HepG2 (cell line): ENCODE measurements around the gene ZSCAN31. TPM values are rescaled to one million over a fixed set of nuclear protein-coding genes. Genes with fewer than 3 reads are reported as not detected.

Experiments
- BRCA1 ChIP-seq: sonication (generic); formaldehyde crosslinking; IDR thresholded peaks from 2 replicates; pipeline ENCODE4 v1.4.0; 2020; ENCODE audit warnings: missing genetic modification reagents
- CEBPB ChIP-seq: IDR thresholded peaks from 2 replicates; pipeline ENCODE4 v1.6.1; 2011; ENCODE audit warnings: low read depth, low read length, improper control_type of control experiment, borderline replicate concordance
- EED ChIP-seq: sonication (generic); formaldehyde crosslinking; IDR thresholded peaks from 2 replicates; pipeline ENCODE4 v1.5.0; 2020; ENCODE audit warnings: mild to moderate bottlenecking, missing genetic modification reagents
- KAT8 ChIP-seq: IDR thresholded peaks from 2 replicates; pipeline ENCODE4 v1.6.1; 2016; ENCODE audit warnings: missing genetic modification reagents, missing compliant biosample characterization
- NR1H2 ChIP-seq: sonication (generic); formaldehyde crosslinking; IDR thresholded peaks from 2 replicates; pipeline ENCODE4 v1.8.1; 2022; ENCODE audit warnings: low read depth, missing genetic modification reagents, borderline replicate concordance
- RFX1 ChIP-seq: fragments of 450-650 bp; IDR thresholded peaks from 2 replicates; pipeline ENCODE4 v1.6.1; 2017
- RXRB ChIP-seq: IDR thresholded peaks from 2 replicates; pipeline ENCODE4 v1.6.1; 2016; ENCODE audit warnings: borderline replicate concordance, missing genetic modification reagents, missing compliant biosample characterization
- SNRNP70 ChIP-seq: fragments of 200-400 bp; formaldehyde crosslinking; IDR thresholded peaks from 2 replicates; pipeline ENCODE4 v1.6.1; 2017; ENCODE audit warnings: mild to moderate bottlenecking, low read depth, low read length, moderate library complexity
- ZBTB42 ChIP-seq: sonication (generic); formaldehyde crosslinking; IDR thresholded peaks from 2 replicates; pipeline ENCODE4 v1.5.0; 2020; ENCODE audit warnings: mild to moderate bottlenecking, missing genetic modification reagents
- ZFY ChIP-seq: sonication (generic); formaldehyde crosslinking; IDR thresholded peaks from 2 replicates; pipeline ENCODE4 v1.4.0; 2020; ENCODE audit warnings: missing genetic modification reagents
- ZNF33A ChIP-seq: sonication (generic); formaldehyde crosslinking; IDR thresholded peaks from 2 replicates; pipeline ENCODE4 v1.5.1; 2020; ENCODE audit warnings: missing genetic modification reagents, mild to moderate bottlenecking, moderate library complexity, borderline replicate concordance
- ZNF468 ChIP-seq: sonication (generic); formaldehyde crosslinking; IDR thresholded peaks from 2 replicates; pipeline ENCODE4 v1.8.0; 2022; ENCODE audit warnings: mild to moderate bottlenecking, moderate library complexity, missing genetic modification reagents
- ZNF546 ChIP-seq: sonication (generic); formaldehyde crosslinking; conservative IDR thresholded peaks from 2 replicates; pipeline ENCODE4 v1.8.1; 2023; ENCODE audit warnings: mild to moderate bottlenecking, missing genetic modification reagents
- ZNF570 ChIP-seq: sonication (generic); formaldehyde crosslinking; IDR thresholded peaks from 2 replicates; pipeline ENCODE4 v1.4.0; 2020; ENCODE audit warnings: mild to moderate bottlenecking, missing genetic modification reagents, borderline replicate concordance
- ZNF678 ChIP-seq: sonication (generic); formaldehyde crosslinking; IDR thresholded peaks from 2 replicates; pipeline ENCODE4 v1.4.0; 2020; ENCODE audit warnings: mild to moderate bottlenecking, missing genetic modification reagents
- ZNF703 ChIP-seq: sonication (generic); formaldehyde crosslinking; IDR thresholded peaks from 2 replicates; pipeline ENCODE4 v1.5.1; 2020; ENCODE audit warnings: missing genetic modification reagents, mild to moderate bottlenecking, moderate library complexity, borderline replicate concordance
- ZNF761 ChIP-seq: sonication (generic); formaldehyde crosslinking; conservative IDR thresholded peaks from 2 replicates; pipeline ENCODE4 v1.4.0; 2020; ENCODE audit warnings: mild to moderate bottlenecking, missing genetic modification reagents
- polyA plus RNA-seq, 8 experiments: library from polyadenylated mRNA; depleted of rRNA in 3 of 8; stranded (reverse) in 7 of 8; unstranded in 1 of 8; fragments of >200 nt; fragmentation: Illumina TruSeq in 4 of 8; extraction: Trizol in 4 of 8; gene quantifications; 2 replicates each; pipeline versions ENCODE4 v1.2.1 to v1.2.3, GENCODE V29; 2011 to 2016; ENCODE audit warnings: low read depth in 4 of 8, missing spikeins in 1 of 8, mixed read lengths in 1 of 8; ENCODE audit not compliant: insufficient read depth in 1 of 8
- total RNA-seq, 5 experiments: library from RNA; depleted of rRNA; stranded (reverse); fragments of >200 nt; fragmentation: Illumina TruSeq; extraction: Trizol; gene quantifications; 2 replicates each; pipeline ENCODE4 v1.2.3, GENCODE V29; 2016; ENCODE audit warnings: low read depth in 1 of 5
- TF ChIP-seq, protein P1 (sequence below): sonication (generic); formaldehyde crosslinking; IDR thresholded peaks from 2 replicates; pipeline ENCODE4 v1.4.0; 2020; ENCODE audit warnings: missing genetic modification reagents, borderline replicate concordance
- TF ChIP-seq, protein P2 (sequence below): sonication (generic); formaldehyde crosslinking; IDR thresholded peaks from 2 replicates; pipeline ENCODE4 v1.4.0; 2020; ENCODE audit warnings: missing genetic modification reagents
- TF ChIP-seq, protein P3 (sequence below): sonication (generic); formaldehyde crosslinking; conservative IDR thresholded peaks from 2 replicates; pipeline ENCODE4 v1.4.0; 2020; ENCODE audit warnings: missing genetic modification reagents
- TF ChIP-seq, protein P4 (sequence below): IDR thresholded peaks from 2 replicates; pipeline ENCODE4 v1.6.1; 2016; ENCODE audit warnings: mild to moderate bottlenecking, missing biosample characterization, missing genetic modification reagents
- TF ChIP-seq, protein P5 (sequence below): sonication (generic); formaldehyde crosslinking; IDR thresholded peaks from 2 replicates; pipeline ENCODE4 v1.5.0; 2020; ENCODE audit warnings: missing genetic modification reagents, mild to moderate bottlenecking, borderline replicate concordance

Gene ZSCAN31
- total and polyA plus RNA-seq, 2 of the 13 experiments (the other 11 are each of a cell fraction or from before 2014, with no cell fraction given): 5.3 to 6.2 TPM

DNA sequence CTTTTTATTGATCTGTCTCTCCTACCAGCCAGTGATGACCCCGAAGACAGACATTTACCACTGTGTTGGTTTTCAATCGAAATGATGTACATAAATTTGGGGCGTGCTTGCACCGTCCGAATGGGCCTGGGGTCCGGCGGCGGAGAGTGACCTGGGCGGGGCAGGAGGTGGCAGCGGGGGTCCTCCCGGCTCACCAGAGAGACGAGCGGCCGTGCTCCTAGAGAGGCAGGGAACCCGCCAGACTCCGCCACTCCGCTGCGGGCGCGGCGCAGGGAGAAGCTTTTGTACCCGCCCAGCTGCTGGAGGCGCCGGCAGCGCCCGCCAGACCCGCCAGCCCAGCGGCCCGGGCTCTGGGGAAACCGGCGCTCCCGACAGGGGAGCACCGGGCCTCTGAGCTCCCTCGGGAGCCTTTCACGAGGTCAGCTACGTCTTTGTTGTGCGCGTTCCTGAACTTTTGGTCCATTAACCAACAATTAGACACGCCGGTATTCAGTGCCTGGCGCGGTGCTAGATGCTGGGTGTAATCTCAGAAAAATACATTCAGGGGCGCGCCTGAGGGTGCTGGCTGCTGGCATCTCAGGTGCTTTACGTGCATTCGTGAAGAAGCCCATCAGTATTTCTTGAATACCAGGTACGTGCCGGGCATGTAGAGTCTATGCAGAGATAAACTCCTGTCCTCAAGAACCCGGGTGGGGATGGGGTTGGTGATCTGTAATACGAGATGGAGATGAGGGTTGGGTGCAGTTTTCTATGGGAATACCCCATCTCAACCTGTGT lies 54.5 kb downstream of the ZSCAN31 start, which contains the start of gene PGBD1 (continued):
- TF ChIP-seq, protein P1, sequence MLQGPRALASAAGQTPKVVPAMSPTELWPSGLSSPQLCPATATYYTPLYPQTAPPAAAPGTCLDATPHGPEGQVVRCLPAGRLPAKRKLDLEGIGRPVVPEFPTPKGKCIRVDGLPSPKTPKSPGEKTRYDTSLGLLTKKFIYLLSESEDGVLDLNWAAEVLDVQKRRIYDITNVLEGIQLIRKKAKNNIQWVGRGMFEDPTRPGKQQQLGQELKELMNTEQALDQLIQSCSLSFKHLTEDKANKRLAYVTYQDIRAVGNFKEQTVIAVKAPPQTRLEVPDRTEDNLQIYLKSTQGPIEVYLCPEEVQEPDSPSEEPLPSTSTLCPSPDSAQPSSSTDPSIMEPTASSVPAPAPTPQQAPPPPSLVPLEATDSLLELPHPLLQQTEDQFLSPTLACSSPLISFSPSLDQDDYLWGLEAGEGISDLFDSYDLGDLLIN (CRISPR knock-in tag): no peak
- peak; percentile 65 for TF ChIP-seq ZFY (CRISPR knock-in tag)
- TF ChIP-seq ZNF33A (CRISPR knock-in tag): peak; percentile 72; the same call in 1 of the 2 replicates
- TF ChIP-seq ZNF468 (CRISPR knock-in tag): no peak
- no peak for TF ChIP-seq CEBPB
- 0 out of 2 replicates have a peak, but pooled peaks have one; percentile 85 for TF ChIP-seq BRCA1
- TF ChIP-seq, protein P2, sequence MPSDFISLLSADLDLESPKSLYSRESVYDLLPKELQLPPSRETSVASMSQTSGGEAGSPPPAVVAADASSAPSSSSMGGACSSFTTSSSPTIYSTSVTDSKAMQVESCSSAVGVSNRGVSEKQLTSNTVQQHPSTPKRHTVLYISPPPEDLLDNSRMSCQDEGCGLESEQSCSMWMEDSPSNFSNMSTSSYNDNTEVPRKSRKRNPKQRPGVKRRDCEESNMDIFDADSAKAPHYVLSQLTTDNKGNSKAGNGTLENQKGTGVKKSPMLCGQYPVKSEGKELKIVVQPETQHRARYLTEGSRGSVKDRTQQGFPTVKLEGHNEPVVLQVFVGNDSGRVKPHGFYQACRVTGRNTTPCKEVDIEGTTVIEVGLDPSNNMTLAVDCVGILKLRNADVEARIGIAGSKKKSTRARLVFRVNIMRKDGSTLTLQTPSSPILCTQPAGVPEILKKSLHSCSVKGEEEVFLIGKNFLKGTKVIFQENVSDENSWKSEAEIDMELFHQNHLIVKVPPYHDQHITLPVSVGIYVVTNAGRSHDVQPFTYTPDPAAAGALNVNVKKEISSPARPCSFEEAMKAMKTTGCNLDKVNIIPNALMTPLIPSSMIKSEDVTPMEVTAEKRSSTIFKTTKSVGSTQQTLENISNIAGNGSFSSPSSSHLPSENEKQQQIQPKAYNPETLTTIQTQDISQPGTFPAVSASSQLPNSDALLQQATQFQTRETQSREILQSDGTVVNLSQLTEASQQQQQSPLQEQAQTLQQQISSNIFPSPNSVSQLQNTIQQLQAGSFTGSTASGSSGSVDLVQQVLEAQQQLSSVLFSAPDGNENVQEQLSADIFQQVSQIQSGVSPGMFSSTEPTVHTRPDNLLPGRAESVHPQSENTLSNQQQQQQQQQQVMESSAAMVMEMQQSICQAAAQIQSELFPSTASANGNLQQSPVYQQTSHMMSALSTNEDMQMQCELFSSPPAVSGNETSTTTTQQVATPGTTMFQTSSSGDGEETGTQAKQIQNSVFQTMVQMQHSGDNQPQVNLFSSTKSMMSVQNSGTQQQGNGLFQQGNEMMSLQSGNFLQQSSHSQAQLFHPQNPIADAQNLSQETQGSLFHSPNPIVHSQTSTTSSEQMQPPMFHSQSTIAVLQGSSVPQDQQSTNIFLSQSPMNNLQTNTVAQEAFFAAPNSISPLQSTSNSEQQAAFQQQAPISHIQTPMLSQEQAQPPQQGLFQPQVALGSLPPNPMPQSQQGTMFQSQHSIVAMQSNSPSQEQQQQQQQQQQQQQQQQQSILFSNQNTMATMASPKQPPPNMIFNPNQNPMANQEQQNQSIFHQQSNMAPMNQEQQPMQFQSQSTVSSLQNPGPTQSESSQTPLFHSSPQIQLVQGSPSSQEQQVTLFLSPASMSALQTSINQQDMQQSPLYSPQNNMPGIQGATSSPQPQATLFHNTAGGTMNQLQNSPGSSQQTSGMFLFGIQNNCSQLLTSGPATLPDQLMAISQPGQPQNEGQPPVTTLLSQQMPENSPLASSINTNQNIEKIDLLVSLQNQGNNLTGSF (CRISPR knock-in tag): no peak
- TF ChIP-seq RFX1: no peak
- TF ChIP-seq RXRB (CRISPR knock-in tag): peak; percentile 68
- TF ChIP-seq, protein P3, sequence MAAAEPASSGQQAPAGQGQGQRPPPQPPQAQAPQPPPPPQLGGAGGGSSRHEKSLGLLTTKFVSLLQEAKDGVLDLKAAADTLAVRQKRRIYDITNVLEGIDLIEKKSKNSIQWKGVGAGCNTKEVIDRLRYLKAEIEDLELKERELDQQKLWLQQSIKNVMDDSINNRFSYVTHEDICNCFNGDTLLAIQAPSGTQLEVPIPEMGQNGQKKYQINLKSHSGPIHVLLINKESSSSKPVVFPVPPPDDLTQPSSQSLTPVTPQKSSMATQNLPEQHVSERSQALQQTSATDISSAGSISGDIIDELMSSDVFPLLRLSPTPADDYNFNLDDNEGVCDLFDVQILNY: no peak
- TF ChIP-seq ZNF570: no peak
- no peak for TF ChIP-seq ZNF761 (CRISPR knock-in tag)
- TF ChIP-seq, protein P4, sequence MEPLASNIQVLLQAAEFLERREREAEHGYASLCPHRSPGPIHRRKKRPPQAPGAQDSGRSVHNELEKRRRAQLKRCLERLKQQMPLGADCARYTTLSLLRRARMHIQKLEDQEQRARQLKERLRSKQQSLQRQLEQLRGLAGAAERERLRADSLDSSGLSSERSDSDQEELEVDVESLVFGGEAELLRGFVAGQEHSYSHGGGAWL: peak; percentile 79; the same call in 1 of the 2 replicates
- peak; percentile 64; the same call in 1 of the 2 replicates for TF ChIP-seq ZNF703 (CRISPR knock-in tag)
- TF ChIP-seq ZNF546 (CRISPR knock-in tag): no peak
- no peak for TF ChIP-seq SNRNP70
- peak; percentile 95 for TF ChIP-seq KAT8
- no peak for TF ChIP-seq NR1H2 (CRISPR knock-in tag)
- TF ChIP-seq EED (CRISPR knock-in tag): peak; percentile 71; the same call in 1 of the 2 replicates
- no peak for TF ChIP-seq ZNF678
- peak; percentile 29; the same call in 1 of the 2 replicates for TF ChIP-seq ZBTB42 (CRISPR knock-in tag)
- TF ChIP-seq, protein P5, sequence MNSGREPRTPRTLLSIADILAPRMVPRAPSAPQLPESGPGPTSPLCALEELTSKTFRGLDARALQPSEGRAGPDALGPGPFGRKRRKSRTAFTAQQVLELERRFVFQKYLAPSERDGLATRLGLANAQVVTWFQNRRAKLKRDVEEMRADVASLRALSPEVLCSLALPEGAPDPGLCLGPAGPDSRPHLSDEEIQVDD (CRISPR knock-in tag): no peak
